Muscle layer of duodenum (tissue), 2 donors: ENCODE results near the gene RPL19.

Source experiments
- H3K27ac ChIP-seq: one replicate; pipeline ENCODE4 v1.7.0; 2013; ENCODE audit warnings: mild to moderate bottlenecking, low read length
- H3K27me3 ChIP-seq: one replicate; pipeline ENCODE4 v1.7.0; 2013; ENCODE audit warnings: low read depth, mild to moderate bottlenecking, control low read depth, low read length
- H3K36me3 ChIP-seq, 2 donors: one replicate each; pipeline ENCODE4 v1.7.0; 2013; ENCODE audit warnings: low read length in 2 of 2, control low read depth in 1 of 2, mild to moderate bottlenecking in 1 of 2; ENCODE audit not compliant: insufficient read depth in 2 of 2, control insufficient read depth in 1 of 2
- H3K4me1 ChIP-seq, 2 donors: one replicate each; pipeline ENCODE4 v1.7.0; 2013; ENCODE audit warnings: low read length in 2 of 2, mild to moderate bottlenecking in 2 of 2, control low read depth in 1 of 2, moderate library complexity in 1 of 2; ENCODE audit not compliant: insufficient read depth in 2 of 2, control insufficient read depth in 1 of 2
- H3K4me3 ChIP-seq, 2 donors: one replicate each; pipeline ENCODE4 v1.7.0; 2013; ENCODE audit warnings: low read length in 2 of 2, low read depth in 1 of 2, mild to moderate bottlenecking in 1 of 2
- H3K9me3 ChIP-seq, 2 donors: one replicate each; pipeline ENCODE4 v1.7.0; 2013; ENCODE audit warnings: low read length in 2 of 2, control low read depth in 1 of 2, mild to moderate bottlenecking in 1 of 2; ENCODE audit not compliant: control insufficient read depth in 1 of 2
- donor health status: healthy.

RPL19 gene

DNA sequence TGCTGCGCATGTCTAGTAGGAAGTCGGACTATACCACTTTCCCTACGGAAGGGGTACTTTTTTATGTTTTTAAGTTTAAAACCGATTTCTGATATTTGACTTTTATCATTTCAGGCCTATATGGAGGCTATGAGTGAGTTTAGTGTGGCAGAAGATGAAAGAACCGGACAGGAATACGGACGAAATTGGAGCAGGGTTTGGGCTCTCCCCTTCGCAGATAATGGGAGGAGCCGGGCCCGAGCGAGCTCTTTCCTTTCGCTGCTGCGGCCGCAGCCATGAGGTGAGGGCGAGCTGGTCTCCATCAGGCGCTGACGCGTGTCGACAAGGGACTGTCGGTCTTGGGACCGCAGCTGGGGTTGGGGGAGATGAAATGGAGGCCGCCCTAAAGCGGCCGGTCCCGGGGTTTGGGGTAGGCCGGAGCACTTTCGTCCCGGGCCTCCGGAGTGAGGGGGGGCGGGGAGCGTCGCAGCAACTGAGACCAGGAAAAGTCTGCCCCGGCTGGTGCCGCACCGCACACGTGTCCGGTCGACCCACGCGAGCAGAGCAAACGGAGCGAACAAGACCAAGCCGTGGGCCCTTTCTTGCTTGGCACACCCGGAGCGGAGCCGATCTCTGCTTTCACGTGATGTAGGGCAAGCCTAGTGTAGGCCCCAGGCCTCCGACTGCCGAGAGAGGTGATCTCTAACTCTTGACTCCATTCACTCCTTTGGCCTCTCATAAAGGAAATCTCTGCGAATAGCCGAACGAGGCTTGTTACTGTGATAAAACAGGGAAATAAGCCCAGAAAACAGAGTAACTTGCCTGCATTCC is at the start of gene RPL19:
Gene RPL19, plus strand, starts transcription at position 214 of the 810 bp plus-strand sequence. Its CDS starts 62 bp downstream, at position 276.
- Histone ChIP-seq H3K4me3 (peak within 1 kb of the TSS; percentile 95 to 97), H3K27me3 (no peaks in the 10 kb centered on the region), H3K9me3 (no peaks in the 10 kb centered on the region), H3K4me1 (peaks cover 9 to 41% of the 10 kb centered on the region in 2 donors), H3K27ac (peak within 1 kb of the TSS; percentile 100), H3K36me3 (peaks cover 31 to 44% of the 10 kb centered on the region in 2 donors)

- Histone ChIP-seq H3K4me1 (peaks cover 0 to 26% of the 10 kb centered on the region in 2 donors), H3K9me3 (no peaks in the 10 kb centered on the region)
Observed at GRCh38 chr17:39150795-39151149, 49.3 kb upstream of the RPL19 start.

DNA sequence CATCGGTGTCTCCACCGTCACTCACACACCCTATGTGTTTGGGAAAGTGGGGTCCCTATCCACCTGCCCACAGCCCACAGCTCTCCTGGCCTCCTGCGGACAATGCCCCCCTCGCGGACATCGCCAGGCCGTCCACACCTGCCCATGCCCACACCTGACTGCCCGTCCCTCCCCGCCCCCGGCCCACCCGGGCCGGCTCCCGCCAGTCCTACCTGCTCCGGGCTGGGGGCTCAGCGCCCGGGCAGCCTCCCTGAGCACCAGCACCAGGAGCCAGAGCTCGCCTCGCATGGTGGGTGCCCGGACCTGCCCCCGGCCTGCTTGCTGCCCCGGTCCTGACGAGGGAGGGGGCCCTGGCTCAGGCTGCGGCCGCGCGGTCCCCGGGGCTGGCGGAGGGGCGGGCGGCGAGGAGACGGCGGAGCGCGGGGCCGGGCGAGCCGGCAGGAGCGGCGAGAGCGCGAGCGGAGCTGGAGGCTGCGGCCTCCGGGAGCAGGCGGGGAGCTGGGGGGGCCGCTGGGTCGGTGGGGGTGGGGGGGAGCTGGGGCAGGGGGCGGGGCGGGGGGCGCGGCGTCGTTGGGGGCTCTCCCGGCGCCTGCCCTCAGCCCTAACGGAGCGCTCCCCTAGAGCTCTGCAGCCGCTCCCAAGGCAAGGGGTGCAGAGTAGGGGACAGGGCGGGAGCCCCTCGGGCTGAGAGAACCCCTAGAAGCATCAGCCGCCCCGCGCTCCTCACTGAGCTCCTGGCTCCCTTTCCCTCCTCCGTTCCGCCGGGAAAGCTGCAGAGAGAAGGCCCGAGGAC is 48.7 kb upstream of the RPL19 start, which contains the start of gene PLXDC1:
Gene PLXDC1, minus strand, starts transcription at position 488 of the 793 bp plus-strand sequence. Its CDS starts 200 bp downstream, at position 288.
- Histone ChIP-seq H3K27me3 (peaks cover 7% of the 10 kb centered on the region), H3K4me3 (peak within 1 kb of the TSS; percentile 96 to 99), H3K36me3 (no peaks in the 10 kb centered on the region), H3K27ac (no peak within 1 kb of the TSS), H3K4me1 (peaks cover 0 to 26% of the 10 kb centered on the region in 2 donors), H3K9me3 (no peaks in the 10 kb centered on the region)

More at GRCh38 chr17:39150795-39151149, 49.3 kb upstream of the RPL19 start:
- Histone ChIP-seq H3K27me3 (peaks cover 7% of the 10 kb centered on the region), H3K36me3 (no peaks in the 10 kb centered on the region), H3K4me3 (peak overlapping the region in 1 of 2 donors; percentile 56), H3K27ac (no peak overlapping the region)

DNA sequence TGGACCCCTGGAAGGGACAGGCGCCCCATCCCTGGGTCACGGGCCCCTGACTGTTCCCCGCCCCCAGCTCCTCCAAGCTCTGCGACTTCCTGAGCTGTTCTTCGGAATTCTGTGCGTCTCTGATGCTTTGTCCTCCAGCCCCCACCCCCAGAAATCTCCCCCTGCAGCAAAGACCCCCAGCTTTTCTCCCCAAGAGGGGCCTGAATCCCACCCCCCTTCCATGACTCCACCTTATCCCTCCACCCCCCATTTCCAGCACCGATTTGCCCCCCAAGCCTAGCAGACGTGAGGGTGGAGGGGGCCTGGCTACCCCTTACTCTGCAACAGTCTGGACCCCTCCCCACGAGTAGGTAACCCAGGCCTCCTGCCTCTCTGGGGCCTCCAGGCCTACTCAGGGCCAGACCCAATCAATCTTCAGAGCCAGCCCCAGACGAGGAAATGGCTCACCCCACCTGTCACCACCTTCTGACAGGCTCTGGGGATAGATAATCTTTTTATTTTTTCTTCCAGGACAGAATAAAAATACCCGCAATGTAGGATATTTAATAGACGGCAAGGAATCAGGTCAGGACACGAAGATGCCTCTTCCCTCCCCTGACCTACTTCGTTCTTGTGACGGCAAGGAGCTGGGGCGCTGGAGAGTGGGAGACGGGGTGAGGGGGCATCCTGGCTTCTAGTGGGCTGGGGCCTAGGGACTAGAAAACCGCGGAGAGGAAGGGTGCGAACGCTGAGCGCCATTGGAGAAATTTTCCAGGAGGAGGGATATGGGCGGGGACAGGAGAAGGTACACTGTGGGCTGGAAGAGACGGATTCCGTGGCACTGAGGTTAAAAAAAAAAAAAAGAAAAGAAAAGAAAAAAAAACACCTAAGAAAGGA is 47.9 kb upstream of the RPL19 start:
- Histone ChIP-seq H3K36me3 (no peaks in the 10 kb centered on the region), H3K4me1 (peaks cover 0 to 26% of the 10 kb centered on the region in 2 donors)

DNA sequence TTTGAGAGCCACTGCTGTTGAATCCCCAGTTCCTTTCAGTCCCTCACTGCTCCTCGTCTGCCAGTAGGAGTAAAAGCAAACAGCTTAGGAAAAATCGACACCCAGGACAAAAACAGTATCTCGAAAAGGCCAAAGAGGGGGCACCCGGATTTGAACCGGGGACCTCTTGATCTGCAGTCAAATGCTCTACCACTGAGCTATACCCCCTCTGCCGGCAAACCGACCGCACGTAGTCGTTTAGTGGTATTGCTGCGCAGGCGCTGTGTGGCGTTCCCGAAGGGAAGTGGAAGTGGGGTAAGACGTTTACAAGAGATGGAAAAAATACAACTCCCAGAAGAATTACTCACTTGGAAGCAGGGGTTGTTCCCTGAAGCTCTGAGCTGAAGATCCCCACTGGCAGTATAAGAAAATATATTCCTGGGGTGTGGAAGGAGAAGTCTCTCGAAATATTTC is 46.5 kb upstream of the RPL19 start:
- peaks cover 7% of the 10 kb centered on the region for H3K27me3 ChIP-seq
- peaks cover 0 to 26% of the 10 kb centered on the region in 2 donors for H3K4me1 ChIP-seq
- no peaks in the 10 kb centered on the region for H3K36me3 ChIP-seq
- H3K9me3 ChIP-seq: no peaks in the 10 kb centered on the region
- H3K4me3 ChIP-seq: peak overlapping the region; percentile 96 to 99
- H3K27ac ChIP-seq: peak overlapping the region; percentile 85

More for the DNA sequence above, 47.9 kb upstream of the RPL19 start:
- Histone ChIP-seq H3K27me3 (peaks cover 7% of the 10 kb centered on the region), H3K9me3 (no peaks in the 10 kb centered on the region), H3K4me3 (peak overlapping the region; percentile 96 to 99), H3K27ac (peak overlapping the region; percentile 60)

DNA sequence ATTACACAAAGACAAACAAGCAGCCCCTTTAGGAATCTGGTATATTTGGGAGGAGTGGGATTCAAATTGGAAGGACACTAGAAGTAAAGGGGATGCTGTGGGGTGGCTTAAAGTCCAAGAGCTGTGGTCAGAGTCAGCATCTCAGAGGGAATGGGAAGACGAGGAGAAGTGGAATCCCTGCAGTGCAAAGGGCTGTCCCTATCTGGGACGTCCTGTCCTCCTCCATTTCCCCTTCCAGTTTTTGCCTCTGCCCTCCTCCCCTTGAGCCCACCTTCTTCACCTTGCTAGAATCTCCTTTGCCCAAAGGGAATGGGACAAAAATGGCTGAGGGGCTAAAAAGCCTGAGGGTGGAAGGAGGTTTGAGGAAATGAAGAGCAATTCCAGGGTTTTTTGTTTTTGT is 44.4 kb upstream of the RPL19 start:
- Histone ChIP-seq H3K9me3 (no peaks in the 10 kb centered on the region), H3K27me3 (peaks cover 5% of the 10 kb centered on the region), H3K27ac (no peak overlapping the region), H3K4me1 (peaks cover 0 to 25% of the 10 kb centered on the region in 2 donors), H3K4me3 (no peak overlapping the region), H3K36me3 (no peaks in the 10 kb centered on the region)

- Histone ChIP-seq H3K27me3 (no peaks in the 10 kb centered on the region), H3K36me3 (no peaks in the 10 kb centered on the region), H3K4me1 (peaks cover 0 to 19% of the 10 kb centered on the region in 2 donors), H3K4me3 (no peak overlapping the region), H3K27ac (no peak overlapping the region), H3K9me3 (no peaks in the 10 kb centered on the region)
Observed at GRCh38 chr17:39156491-39156890, 43.6 kb upstream of the RPL19 start.

DNA sequence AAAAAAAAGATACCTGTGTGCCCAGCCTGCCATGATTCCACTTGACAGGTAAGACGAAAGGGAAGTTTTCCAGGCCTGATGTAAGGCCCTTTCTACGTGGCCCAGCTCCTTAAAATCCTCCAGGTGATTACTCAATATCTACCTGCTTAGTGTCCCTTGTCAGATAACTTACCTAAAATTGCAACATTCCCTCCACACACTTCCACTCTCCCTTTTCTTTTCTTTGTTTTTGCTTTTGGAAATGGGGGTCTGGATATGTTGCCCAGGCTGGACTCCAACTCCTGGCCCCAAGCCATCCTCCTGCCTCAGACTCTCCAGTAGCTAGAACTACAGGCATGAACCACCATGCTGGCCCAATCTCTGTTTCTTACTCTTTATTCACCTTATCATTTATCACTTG is 41.5 kb upstream of the RPL19 start:
- H3K27me3 ChIP-seq: no peaks in the 10 kb centered on the region
- no peaks in the 10 kb centered on the region for H3K36me3 ChIP-seq
- H3K27ac ChIP-seq: no peak overlapping the region
- H3K4me3 ChIP-seq: no peak overlapping the region
- H3K9me3 ChIP-seq: no peaks in the 10 kb centered on the region
- no peaks in the 10 kb centered on the region for H3K4me1 ChIP-seq

DNA sequence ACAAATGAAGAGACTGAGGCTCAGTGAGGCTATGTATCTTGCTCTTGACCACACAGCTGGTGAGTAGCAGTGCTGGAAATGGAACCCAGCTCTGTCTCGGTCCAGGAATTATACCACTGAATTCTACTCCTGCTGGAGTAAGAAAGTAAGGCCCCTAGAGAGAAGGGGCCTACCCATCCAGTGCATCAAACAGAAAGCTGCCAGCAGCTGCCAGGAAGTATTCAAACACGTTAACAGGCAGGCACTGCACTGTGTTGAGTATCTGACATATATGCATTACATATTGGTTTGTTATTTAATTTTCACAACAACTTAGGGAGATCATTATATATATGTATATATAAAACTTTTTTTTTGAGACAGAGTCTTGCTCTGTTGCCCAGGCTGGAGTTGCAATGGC is 38.1 kb upstream of the RPL19 start:
- H3K27me3 ChIP-seq: no peaks in the 10 kb centered on the region
- no peaks in the 10 kb centered on the region for H3K36me3 ChIP-seq
- H3K4me1 ChIP-seq: peaks cover 4 to 15% of the 10 kb centered on the region in 2 donors

GRCh38 chr17:39164675-39165143 is 35.4 kb upstream of the RPL19 start:
- Histone ChIP-seq H3K27ac (no peak overlapping the region), H3K9me3 (no peaks in the 10 kb centered on the region), H3K4me1 (peaks cover 4 to 15% of the 10 kb centered on the region in 2 donors), H3K36me3 (no peaks in the 10 kb centered on the region), H3K27me3 (no peaks in the 10 kb centered on the region), H3K4me3 (peak overlapping the region; percentile 71 to 73)

More for the DNA sequence above, 38.1 kb upstream of the RPL19 start:
- Histone ChIP-seq H3K4me3 (no peak overlapping the region), H3K9me3 (no peaks in the 10 kb centered on the region), H3K27ac (no peak overlapping the region)
